ENCODE data around the gene EML1. TPM values are rescaled to one million over a fixed set of nuclear protein-coding genes. Genes with fewer than 3 reads are reported as not detected.

EML1 gene
- polyA plus RNA-seq, 2 donors: 3.1 to 4.4 TPM

GRCh38 chr14:99899578-99900178 is 106.5 kb downstream of the EML1 start:
- no peak overlapping the region for H3K27ac ChIP-seq (ENCODE audit: low read depth in 2 of 2, low read length in 1 of 2)
- no peaks in the 10 kb centered on the region for H3K9me3 ChIP-seq (ENCODE audit: control insufficient read depth in 2 of 2, insufficient read depth in 1 of 2, low read depth in 1 of 2, low read length in 1 of 2)
- H3K27me3 ChIP-seq (ENCODE audit: control insufficient read depth in 1 of 2, insufficient read depth in 2 of 2, low read length in 2 of 2): no peaks in the 10 kb centered on the region
- H3K36me3 ChIP-seq (ENCODE audit: control insufficient read depth in 2 of 2, insufficient read depth in 2 of 2, low read length in 1 of 2): peaks cover 0 to 3% of the 10 kb centered on the region in 2 donors
- no peak overlapping the region for H3K4me3 ChIP-seq (ENCODE audit: low read depth in 1 of 2, low read length in 2 of 2)
- WGBS, 2 donors: 69% methylated on average over 7 of the region's 7 CpGs
- H3K4me1 ChIP-seq (ENCODE audit: control insufficient read depth in 2 of 2, insufficient read depth in 2 of 2, low read length in 1 of 2): no peaks in the 10 kb centered on the region

- Histone ChIP-seq H3K4me3 (ENCODE audit: low read depth in 1 of 2, low read length in 2 of 2) (no peak overlapping the region), H3K27me3 (ENCODE audit: control insufficient read depth in 1 of 2, insufficient read depth in 2 of 2, low read length in 2 of 2) (no peaks in the 10 kb centered on the region), H3K9me3 (ENCODE audit: control insufficient read depth in 2 of 2, insufficient read depth in 1 of 2, low read depth in 1 of 2, low read length in 1 of 2) (no peaks in the 10 kb centered on the region), H3K4me1 (ENCODE audit: control insufficient read depth in 2 of 2, insufficient read depth in 2 of 2, low read length in 1 of 2) (no peaks in the 10 kb centered on the region), H3K27ac (ENCODE audit: low read depth in 2 of 2, low read length in 1 of 2) (no peak overlapping the region), H3K36me3 (ENCODE audit: control insufficient read depth in 2 of 2, insufficient read depth in 2 of 2, low read length in 1 of 2) (peaks cover 0 to 3% of the 10 kb centered on the region in 2 donors)
Observed at GRCh38 chr14:99902925-99903324, 109.7 kb downstream of the EML1 start.

DNA sequence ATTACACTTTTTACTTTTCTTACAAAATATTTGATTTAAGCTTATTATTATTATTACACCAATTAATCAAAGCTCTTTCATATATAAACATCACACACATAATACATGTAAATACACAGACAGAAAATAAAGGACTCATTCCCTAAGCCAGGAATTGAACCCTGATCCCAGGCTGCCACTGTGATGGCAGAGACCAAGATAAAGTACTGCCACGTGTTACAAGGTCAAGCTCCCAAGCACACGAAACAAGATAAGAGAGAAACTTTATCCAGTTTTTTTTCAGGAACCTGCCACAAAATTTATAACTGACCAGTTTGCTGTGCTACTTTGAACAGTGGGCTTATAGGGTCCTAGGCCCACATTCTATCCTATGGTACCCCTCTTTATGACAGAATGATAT is 111.3 kb downstream of the EML1 start:
- peaks cover 0 to 3% of the 10 kb centered on the region in 2 donors for H3K36me3 ChIP-seq (ENCODE audit: control insufficient read depth in 2 of 2, insufficient read depth in 2 of 2, low read length in 1 of 2)
- no peaks in the 10 kb centered on the region for H3K4me1 ChIP-seq (ENCODE audit: control insufficient read depth in 2 of 2, insufficient read depth in 2 of 2, low read length in 1 of 2)
- no peak overlapping the region for H3K4me3 ChIP-seq (ENCODE audit: low read depth in 1 of 2, low read length in 2 of 2)
- no peaks in the 10 kb centered on the region for H3K27me3 ChIP-seq (ENCODE audit: control insufficient read depth in 1 of 2, insufficient read depth in 2 of 2, low read length in 2 of 2)
- H3K27ac ChIP-seq (ENCODE audit: low read depth in 2 of 2, low read length in 1 of 2): no peak overlapping the region
- no peaks in the 10 kb centered on the region for H3K9me3 ChIP-seq (ENCODE audit: control insufficient read depth in 2 of 2, insufficient read depth in 1 of 2, low read depth in 1 of 2, low read length in 1 of 2)
- 49 to 78% methylated on average over 2 of the region's 2 CpGs for WGBS, 2 donors

DNA sequence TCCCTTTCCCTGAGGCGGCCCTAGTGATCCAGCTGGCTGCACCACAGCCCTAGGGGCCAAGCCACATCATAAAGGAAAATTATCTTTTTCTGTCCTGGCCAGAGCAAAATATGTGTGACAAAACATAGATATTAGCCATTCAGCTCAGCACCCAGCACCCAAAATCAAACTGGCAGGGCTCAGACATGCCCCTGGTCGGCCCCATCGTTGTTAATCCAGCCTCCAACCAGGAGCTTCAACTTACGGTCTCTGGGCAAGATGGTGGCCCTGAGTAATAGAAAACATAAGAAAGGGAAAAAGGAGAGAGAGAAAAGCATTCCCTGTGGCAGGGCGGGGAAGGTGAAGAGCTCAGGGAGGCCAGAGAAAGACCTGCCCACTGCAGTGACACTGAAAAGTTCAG is 111.9 kb downstream of the EML1 start:
- Histone ChIP-seq H3K27ac (ENCODE audit: low read depth in 2 of 2, low read length in 1 of 2) (no peak overlapping the region), H3K9me3 (ENCODE audit: control insufficient read depth in 2 of 2, insufficient read depth in 1 of 2, low read depth in 1 of 2, low read length in 1 of 2) (no peaks in the 10 kb centered on the region), H3K27me3 (ENCODE audit: control insufficient read depth in 1 of 2, insufficient read depth in 2 of 2, low read length in 2 of 2) (no peaks in the 10 kb centered on the region), H3K4me3 (ENCODE audit: low read depth in 1 of 2, low read length in 2 of 2) (no peak overlapping the region), H3K36me3 (ENCODE audit: control insufficient read depth in 2 of 2, insufficient read depth in 2 of 2, low read length in 1 of 2) (peaks cover 0 to 3% of the 10 kb centered on the region in 2 donors), H3K4me1 (ENCODE audit: control insufficient read depth in 2 of 2, insufficient read depth in 2 of 2, low read length in 1 of 2) (no peaks in the 10 kb centered on the region)
- 91 to 92% methylated on average over 5 of the region's 5 CpGs for WGBS, 2 donors

DNA sequence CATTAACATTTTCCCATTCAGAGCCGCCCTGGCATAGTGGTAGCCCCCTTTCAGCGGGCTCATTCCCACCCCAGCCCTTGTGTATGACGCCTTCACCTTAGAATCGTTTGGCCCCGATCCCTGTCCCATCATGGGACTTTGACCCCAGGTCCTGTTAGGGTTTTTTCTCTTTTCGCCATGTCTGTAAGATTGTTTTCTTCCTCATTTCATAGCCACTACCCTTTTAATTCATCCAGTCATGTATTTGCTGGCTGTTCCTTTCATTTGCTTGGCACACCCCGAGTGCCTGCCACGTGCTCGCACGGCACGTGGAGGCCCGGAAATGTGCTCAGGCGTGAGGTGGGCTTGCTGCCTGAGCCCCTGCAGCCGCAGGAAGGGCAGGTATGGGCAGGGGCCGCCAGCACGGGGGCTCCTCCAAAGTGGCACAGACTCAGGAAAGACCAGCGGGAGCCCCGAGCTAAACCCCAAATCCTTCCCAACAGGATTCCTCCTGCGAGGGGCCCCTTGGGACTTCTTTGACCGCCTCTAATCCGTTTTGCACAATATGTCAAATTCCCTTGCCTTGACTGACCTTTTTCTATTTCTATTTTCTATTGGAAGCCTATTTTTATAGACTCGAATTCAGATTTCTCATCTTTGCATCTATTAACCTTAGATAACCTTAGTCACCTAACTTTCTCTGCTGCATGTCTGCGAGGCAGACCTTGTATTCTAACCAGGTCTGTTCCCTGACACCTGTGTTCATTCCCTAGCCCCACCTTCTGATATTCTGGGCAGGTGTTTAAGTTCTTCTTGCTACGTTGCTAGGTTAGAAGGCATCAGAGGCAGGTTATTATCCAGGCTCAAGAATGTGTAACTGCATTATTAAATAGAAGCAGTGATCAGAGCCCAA is 114.8 kb downstream of the EML1 start:
- WGBS, 2 donors: 84 to 87% methylated on average over 24 of the region's 24 CpGs

DNA sequence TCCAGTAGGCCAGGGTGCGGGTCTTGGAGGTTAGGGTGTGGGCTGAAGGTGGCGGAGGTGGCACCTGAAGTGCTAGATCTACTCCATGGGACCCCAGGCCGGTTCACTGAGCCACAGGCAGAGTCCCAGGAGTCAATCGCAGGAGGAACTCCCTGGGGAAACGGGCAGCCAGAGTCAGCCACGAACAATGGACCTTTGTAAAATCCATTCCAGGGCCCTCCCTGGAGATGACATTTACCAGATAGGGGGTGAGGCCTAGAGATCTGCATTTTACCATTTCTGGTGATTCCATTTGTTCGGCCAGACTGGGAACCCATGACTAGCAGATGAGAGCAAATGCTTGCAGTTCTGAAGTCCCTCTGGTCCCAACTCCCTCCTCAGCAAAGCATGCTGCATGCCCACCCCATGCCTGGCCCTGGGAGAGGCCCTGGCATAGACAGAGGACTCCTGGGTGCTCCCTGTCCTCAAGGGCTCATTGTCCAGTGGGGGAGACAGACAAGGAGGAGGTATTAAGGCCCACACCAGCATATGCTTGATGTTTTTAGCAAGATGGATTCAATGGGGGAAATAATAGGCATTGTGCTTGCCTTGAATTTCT is 115.5 kb downstream of the EML1 start:
- 78 to 88% methylated on average over 7 of the region's 7 CpGs for WGBS, 2 donors
- Histone ChIP-seq H3K36me3 (ENCODE audit: control insufficient read depth in 2 of 2, insufficient read depth in 2 of 2, low read length in 1 of 2) (no peaks in the 10 kb centered on the region), H3K9me3 (ENCODE audit: control insufficient read depth in 2 of 2, insufficient read depth in 1 of 2, low read depth in 1 of 2, low read length in 1 of 2) (no peaks in the 10 kb centered on the region), H3K27me3 (ENCODE audit: control insufficient read depth in 1 of 2, insufficient read depth in 2 of 2, low read length in 2 of 2) (no peaks in the 10 kb centered on the region), H3K4me3 (ENCODE audit: low read depth in 1 of 2, low read length in 2 of 2) (no peak overlapping the region), H3K27ac (ENCODE audit: low read depth in 2 of 2, low read length in 1 of 2) (no peak overlapping the region), H3K4me1 (ENCODE audit: control insufficient read depth in 2 of 2, insufficient read depth in 2 of 2, low read length in 1 of 2) (no peaks in the 10 kb centered on the region)

More for the DNA sequence above, 114.8 kb downstream of the EML1 start:
- Histone ChIP-seq H3K27me3 (ENCODE audit: control insufficient read depth in 1 of 2, insufficient read depth in 2 of 2, low read length in 2 of 2) (no peaks in the 10 kb centered on the region), H3K27ac (ENCODE audit: low read depth in 2 of 2, low read length in 1 of 2) (no peak overlapping the region), H3K9me3 (ENCODE audit: control insufficient read depth in 2 of 2, insufficient read depth in 1 of 2, low read depth in 1 of 2, low read length in 1 of 2) (no peaks in the 10 kb centered on the region), H3K4me1 (ENCODE audit: control insufficient read depth in 2 of 2, insufficient read depth in 2 of 2, low read length in 1 of 2) (no peaks in the 10 kb centered on the region), H3K4me3 (ENCODE audit: low read depth in 1 of 2, low read length in 2 of 2) (no peak overlapping the region), H3K36me3 (ENCODE audit: control insufficient read depth in 2 of 2, insufficient read depth in 2 of 2, low read length in 1 of 2) (no peaks in the 10 kb centered on the region)

DNA sequence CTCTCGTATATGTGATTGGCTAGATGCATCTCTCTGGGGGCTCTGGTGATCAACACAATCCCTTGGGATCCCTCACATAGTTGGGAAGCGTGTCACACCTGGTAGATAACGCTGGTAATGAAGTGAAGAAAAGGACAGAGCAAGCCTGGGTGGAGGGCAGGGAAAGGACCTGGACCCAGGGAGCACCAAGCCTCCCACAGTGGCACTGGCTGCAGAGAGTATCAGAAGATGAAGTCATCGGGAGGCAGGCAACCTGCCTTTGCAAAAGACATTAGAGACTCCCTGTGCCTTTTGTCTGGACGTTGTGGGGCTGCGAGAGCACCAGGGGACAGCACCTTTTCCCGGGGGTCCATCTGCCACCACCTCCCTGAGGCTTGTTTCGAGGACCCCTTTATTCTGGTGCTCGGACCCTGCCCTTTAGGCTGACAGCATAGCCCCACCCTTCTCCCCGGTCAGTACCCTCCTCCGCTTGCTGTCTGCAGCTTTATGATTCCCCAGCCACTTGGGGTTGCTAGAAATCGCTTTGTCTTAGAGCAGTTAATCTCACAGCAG is 116.4 kb downstream of the EML1 start:
- Histone ChIP-seq H3K36me3 (ENCODE audit: control insufficient read depth in 2 of 2, insufficient read depth in 2 of 2, low read length in 1 of 2) (no peaks in the 10 kb centered on the region), H3K4me3 (ENCODE audit: low read depth in 1 of 2, low read length in 2 of 2) (no peak overlapping the region), H3K4me1 (ENCODE audit: control insufficient read depth in 2 of 2, insufficient read depth in 2 of 2, low read length in 1 of 2) (no peaks in the 10 kb centered on the region), H3K9me3 (ENCODE audit: control insufficient read depth in 2 of 2, insufficient read depth in 1 of 2, low read depth in 1 of 2, low read length in 1 of 2) (no peaks in the 10 kb centered on the region), H3K27me3 (ENCODE audit: control insufficient read depth in 1 of 2, insufficient read depth in 2 of 2, low read length in 2 of 2) (no peaks in the 10 kb centered on the region), H3K27ac (ENCODE audit: low read depth in 2 of 2, low read length in 1 of 2) (no peak overlapping the region)
- 83 to 86% methylated on average over 12 of the region's 12 CpGs for WGBS, 2 donors

GRCh38 chr14:99910337-99911309 is 117.4 kb downstream of the EML1 start:
- no peak overlapping the region for H3K27ac ChIP-seq (ENCODE audit: low read depth in 2 of 2, low read length in 1 of 2)
- H3K4me3 ChIP-seq (ENCODE audit: low read depth in 1 of 2, low read length in 2 of 2): no peak overlapping the region
- H3K9me3 ChIP-seq (ENCODE audit: control insufficient read depth in 2 of 2, insufficient read depth in 1 of 2, low read depth in 1 of 2, low read length in 1 of 2): no peaks in the 10 kb centered on the region
- WGBS, 2 donors: 78 to 85% methylated on average over 11 of the region's 11 CpGs
- no peaks in the 10 kb centered on the region for H3K4me1 ChIP-seq (ENCODE audit: control insufficient read depth in 2 of 2, insufficient read depth in 2 of 2, low read length in 1 of 2)
- H3K36me3 ChIP-seq (ENCODE audit: control insufficient read depth in 2 of 2, insufficient read depth in 2 of 2, low read length in 1 of 2): no peaks in the 10 kb centered on the region
- no peaks in the 10 kb centered on the region for H3K27me3 ChIP-seq (ENCODE audit: control insufficient read depth in 1 of 2, insufficient read depth in 2 of 2, low read length in 2 of 2)
